UCSD-AML1 (cell line): Measurements from ENCODE around the gene CIITA.

Experiments used
- DNase-seq: peaks from one replicate; lab custom pipeline; 2025; ENCODE audit not compliant: unreplicated experiment; lab: John Stamatoyannopoulos, UW

The CIITA gene

DNA sequence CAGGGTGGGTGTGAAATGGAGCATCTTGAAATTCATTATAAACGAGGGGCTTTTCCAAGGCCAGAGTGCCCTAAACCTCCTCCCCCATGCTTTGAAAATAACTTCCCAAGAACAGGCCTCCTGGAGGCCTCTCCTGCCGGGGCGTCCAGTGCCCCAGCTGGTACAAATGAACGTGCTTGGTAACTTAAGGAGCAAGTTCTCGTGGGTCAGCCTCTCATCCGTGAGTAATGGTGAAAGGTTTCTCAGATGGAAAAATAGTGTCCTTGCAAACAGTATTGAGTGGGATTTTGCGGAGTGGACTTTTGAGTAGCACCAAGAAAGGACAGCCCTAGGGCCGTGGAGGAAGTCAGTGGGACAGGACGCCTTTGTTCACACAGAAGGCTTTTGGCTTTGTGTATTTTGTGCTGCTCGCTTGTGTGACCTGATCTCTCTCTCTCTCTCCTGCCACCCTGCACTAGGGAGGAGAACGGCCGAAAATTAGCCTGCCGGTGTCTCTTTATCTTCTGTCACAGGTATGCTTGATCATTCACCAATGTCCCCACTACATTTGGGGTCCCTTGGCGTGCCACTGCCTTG, 102.0 kb downstream of the CIITA start:
- no peak for DNase-seq

DNA sequence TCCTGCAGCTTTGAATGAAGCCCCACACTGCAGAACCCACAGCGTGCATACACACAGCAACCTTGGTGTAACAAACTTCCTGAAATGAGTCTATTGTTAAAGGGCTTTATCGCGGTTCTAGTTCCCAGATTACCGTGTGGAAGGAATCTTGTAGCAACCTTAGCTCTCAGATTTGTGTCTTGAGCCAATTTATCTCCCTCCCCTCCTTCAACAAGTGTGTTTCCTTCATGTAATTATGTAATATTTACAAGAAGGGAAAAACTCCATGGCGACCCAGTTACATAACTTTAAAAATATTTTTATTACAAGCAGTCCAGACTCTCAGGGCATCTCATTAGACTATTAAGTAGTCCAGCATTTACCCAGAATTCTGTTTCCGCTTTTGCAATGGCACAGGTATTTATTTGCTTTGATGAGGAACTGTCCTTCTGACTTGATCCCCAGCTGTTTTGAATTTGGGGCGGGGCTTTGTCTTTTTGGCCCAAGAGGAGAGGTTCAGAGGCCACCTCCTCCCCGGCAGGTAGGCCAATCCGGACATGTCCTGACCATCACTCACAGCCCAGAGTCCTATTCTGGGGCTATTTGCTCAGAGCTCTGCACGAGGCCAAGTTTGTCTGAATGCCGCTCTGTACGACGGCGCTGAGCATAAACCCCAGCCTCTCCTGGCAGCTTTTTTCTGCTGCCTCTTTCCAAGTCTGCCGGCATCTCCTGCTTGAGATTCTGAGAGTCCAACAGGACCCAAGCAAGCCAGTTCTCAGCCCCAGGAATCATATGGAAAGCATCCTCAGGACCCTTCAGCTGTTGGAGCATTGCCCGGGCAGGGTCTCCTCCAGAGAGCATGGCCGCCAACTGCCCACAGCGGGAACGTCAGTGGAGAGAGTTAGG, 103.0 kb downstream of the CIITA start:
- no peak for DNase-seq

DNA sequence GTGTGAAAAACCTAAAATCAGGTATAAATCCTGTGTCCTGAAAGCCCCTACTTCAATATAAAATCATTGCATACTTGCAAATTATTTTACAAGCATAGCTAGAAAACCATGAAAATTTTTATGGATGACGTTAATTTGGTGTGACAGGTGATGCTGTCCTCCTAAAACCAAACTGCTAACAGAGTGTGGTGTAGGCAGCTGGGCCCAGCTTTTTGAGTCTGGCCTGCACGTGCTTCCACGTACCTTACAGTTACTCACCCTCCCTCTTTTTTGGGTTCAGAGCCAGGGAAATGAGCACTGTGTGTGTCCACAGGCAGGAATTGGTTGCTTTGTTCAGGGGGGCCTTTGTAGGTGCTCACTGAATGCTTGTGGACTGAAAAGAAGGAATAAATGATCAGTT, 103.8 kb downstream of the CIITA start:
- DNase-seq: no peak

DNA sequence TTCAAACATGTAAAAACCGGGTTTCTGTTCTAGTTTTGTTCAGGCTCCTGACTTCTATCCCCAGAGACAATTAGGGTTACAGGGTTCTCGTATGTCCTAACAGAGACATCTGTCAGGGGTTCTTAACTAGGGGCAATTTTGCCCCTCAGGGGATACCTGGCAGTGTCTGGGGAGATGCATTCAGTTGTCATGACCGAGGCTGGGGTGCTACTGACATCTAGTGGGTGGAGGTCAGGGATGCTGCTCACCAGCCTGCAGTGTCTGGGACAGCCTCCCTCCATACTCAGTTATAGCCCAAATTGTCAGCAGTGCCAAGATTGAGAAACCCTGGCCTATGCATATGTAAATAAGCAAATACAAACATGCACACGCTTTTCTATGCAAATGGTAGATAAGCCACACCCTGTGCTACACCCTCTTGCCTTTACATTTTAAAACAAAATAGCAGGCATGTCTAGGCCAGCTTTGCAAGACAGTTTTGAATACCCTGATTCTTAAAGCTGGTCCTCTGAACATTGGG, 104.8 kb downstream of the CIITA start:
- DNase-seq: no peak

DNA sequence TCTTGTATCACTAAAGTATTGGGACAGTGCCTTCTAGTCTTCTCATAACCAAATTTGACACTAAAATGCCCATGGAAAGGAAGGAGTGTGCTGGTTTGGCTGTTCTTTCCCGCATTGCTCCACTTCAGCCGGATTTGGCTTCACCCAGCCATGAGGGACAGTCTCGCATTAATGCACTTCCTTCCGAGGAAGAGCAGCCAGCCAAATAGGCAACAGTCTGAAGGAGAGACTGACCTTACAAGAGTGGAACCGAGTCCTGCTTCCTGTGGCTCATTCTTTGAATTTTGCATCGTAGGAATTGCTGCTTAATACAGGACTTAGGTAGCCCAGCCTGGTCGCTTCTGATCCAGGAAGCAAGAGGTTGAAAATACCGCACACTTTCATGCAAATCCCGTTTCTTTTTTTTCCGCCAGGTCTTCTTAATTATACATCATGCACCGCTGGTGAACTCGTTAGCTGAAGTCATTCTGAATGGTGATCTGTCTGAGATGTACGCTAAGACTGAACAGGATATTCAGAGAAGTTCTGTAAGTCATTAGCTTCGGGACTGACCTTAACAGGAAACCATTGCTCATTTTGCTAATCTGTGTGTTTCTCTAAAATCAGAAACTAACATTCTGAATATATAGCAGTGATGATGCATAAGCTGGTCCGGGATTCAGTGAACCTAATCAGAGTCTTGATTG, 105.6 kb downstream of the CIITA start:
- DNase-seq: no peak

DNA sequence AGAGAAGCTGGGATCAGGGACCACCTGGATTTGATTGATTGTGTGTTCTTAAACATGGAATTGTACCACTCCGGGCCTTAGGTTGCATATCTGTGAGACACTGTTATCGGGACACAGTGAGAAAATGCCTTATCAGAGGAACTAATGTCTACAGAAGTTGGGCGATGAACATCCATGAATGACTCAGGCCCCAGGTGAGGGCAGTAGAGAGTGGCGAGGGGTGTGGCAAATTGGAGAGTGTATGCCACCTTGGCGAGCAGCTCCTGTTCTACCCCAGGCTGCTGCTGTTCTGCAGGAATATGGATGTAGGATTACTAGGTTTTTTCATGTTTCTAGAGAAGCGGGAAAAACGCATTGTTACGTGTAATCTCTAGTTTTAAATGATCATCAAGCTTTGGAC, 106.2 kb downstream of the CIITA start:
- DNase-seq: no peak

DNA sequence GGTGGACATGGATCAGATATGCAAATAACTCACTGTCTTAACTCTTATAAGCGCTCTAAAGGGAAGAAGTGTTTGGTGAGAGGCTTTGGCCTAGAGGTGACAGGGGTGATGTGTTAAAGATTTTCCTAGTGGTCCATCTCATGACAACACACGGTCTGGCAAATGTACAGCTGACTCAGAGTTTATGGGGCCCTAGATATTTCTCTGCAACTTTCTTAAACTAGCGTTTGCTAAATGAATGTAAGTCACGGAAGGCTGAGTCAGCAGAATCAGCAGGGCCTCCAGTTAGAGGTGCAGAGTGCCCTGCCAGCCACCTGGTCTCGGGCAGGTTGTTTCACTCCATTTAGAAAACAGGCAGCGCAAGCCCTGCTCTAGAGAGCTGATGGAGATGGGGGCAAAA, 107.5 kb downstream of the CIITA start:
- DNase-seq: no peak
